SK-N-SH treated with all-trans-retinoic acid at 6 μM for 48 hours (cell line): ENCODE measurements around the gene FHOD3.

Experiments used
- ATAC-seq: fragments of 200-7000 bp; cut with Tn5 transposase; 3 replicates; pipeline ENCODE4 v1.9.1; 2020; ENCODE audit warnings: mild to moderate bottlenecking, moderate library complexity
- ARNTL ChIP-seq: fragments of 450-650 bp; formaldehyde crosslinking; IDR thresholded peaks from 2 replicates; pipeline ENCODE4 v1.5.0; 2020; ENCODE audit warnings: low read depth, mild to moderate bottlenecking, moderate library complexity, borderline replicate concordance
- BACH2 ChIP-seq: fragments of 250-450 bp; sonication (Bioruptor Pico); IDR thresholded peaks from 2 replicates; pipeline ENCODE4 v1.9.0; 2021; ENCODE audit warnings: mild to moderate bottlenecking, borderline replicate concordance
- CREB5 ChIP-seq: fragments of 250-450 bp; sonication (Bioruptor Pico); IDR thresholded peaks from 2 replicates; pipeline ENCODE4 v1.5.1; 2020; ENCODE audit warnings: low read depth, mild to moderate bottlenecking, moderate library complexity
- CSRNP3 ChIP-seq: fragments of 250-450 bp; sonication (Bioruptor Pico); IDR thresholded peaks from 2 replicates; pipeline ENCODE4 v1.5.1; 2021; ENCODE audit warnings: mild to moderate bottlenecking, moderate library complexity
- ESRRG ChIP-seq: fragments of 250-450 bp; sonication (Bioruptor Pico); IDR thresholded peaks from 2 replicates; pipeline ENCODE4 v1.6.1; 2021; ENCODE audit warnings: mild to moderate bottlenecking
- GLIS3 ChIP-seq: fragments of 250-450 bp; sonication (Bioruptor Pico); IDR thresholded peaks from 2 replicates; pipeline ENCODE4 v1.5.0; 2020; ENCODE audit warnings: mild to moderate bottlenecking, moderate library complexity
- OSR1 ChIP-seq: fragments of 250-450 bp; sonication (Bioruptor Pico); IDR thresholded peaks from 2 replicates; pipeline ENCODE4 v1.8.0; 2022; ENCODE audit warnings: moderate library complexity, mild to moderate bottlenecking, inconsistent platforms
- PPARA ChIP-seq: fragments of 250-450 bp; sonication (Bioruptor Pico); IDR thresholded peaks from 2 replicates; pipeline ENCODE4 v1.5.0; 2020; ENCODE audit warnings: mild to moderate bottlenecking, borderline replicate concordance
- RARB ChIP-seq: fragments of 250-450 bp; sonication (Bioruptor Pico); IDR thresholded peaks from 2 replicates; pipeline ENCODE4 v1.8.0; 2021; ENCODE audit warnings: mild to moderate bottlenecking, moderate library complexity
- SNAI2 ChIP-seq: fragments of 250-450 bp; sonication (Bioruptor Pico); IDR thresholded peaks from 2 replicates; pipeline ENCODE4 v1.5.0; 2020; ENCODE audit warnings: mild to moderate bottlenecking, moderate library complexity
- TCF4 ChIP-seq: fragments of 250-450 bp; sonication (Bioruptor Pico); IDR thresholded peaks from 2 replicates; pipeline ENCODE4 v1.8.0; 2021; ENCODE audit warnings: mild to moderate bottlenecking, moderate library complexity, borderline replicate concordance
- TOX ChIP-seq: fragments of 250-450 bp; sonication (Bioruptor Pico); IDR thresholded peaks from 2 replicates; pipeline ENCODE4 v1.8.0; 2021; ENCODE audit warnings: mild to moderate bottlenecking, moderate library complexity, borderline replicate concordance
- TSHZ2 ChIP-seq: fragments of 250-450 bp; sonication (Bioruptor Pico); IDR thresholded peaks from 2 replicates; pipeline ENCODE4 v1.5.0; 2020; ENCODE audit warnings: mild to moderate bottlenecking, moderate library complexity
- ZC3H10 ChIP-seq: fragments of 250-450 bp; sonication (Bioruptor Pico); IDR thresholded peaks from 2 replicates; pipeline ENCODE4 v1.5.1; 2021; ENCODE audit warnings: mild to moderate bottlenecking, moderate library complexity
- ZFP3 ChIP-seq: fragments of 250-450 bp; sonication (Bioruptor Pico); IDR thresholded peaks from 2 replicates; pipeline ENCODE4 v1.5.0; 2020; ENCODE audit warnings: mild to moderate bottlenecking, moderate library complexity
- ZFP30 ChIP-seq: fragments of 450-650 bp; formaldehyde crosslinking; IDR thresholded peaks from 2 replicates; pipeline ENCODE4 v1.5.0; 2022; ENCODE audit warnings: mild to moderate bottlenecking, moderate library complexity
- ZNF565 ChIP-seq: fragments of 450-650 bp; formaldehyde crosslinking; conservative IDR thresholded peaks from 2 replicates; pipeline ENCODE4 v1.5.0; 2020; ENCODE audit warnings: low read depth, mild to moderate bottlenecking, moderate library complexity
- ZNF70 ChIP-seq: fragments of 450-650 bp; formaldehyde crosslinking; IDR thresholded peaks from 2 replicates; pipeline ENCODE4 v1.5.0; 2020; ENCODE audit warnings: mild to moderate bottlenecking, moderate library complexity
- ZNF8 ChIP-seq: fragments of 450-650 bp; formaldehyde crosslinking; IDR thresholded peaks from 2 replicates; pipeline ENCODE4 v1.5.0; 2020; ENCODE audit warnings: mild to moderate bottlenecking, moderate library complexity
- TF ChIP-seq, protein P1 (sequence below): fragments of 250-450 bp; sonication (Bioruptor Pico); IDR thresholded peaks from 2 replicates; pipeline ENCODE4 v1.8.0; 2021; ENCODE audit warnings: low read depth, mild to moderate bottlenecking, moderate library complexity, borderline replicate concordance

Gene FHOD3

DNA sequence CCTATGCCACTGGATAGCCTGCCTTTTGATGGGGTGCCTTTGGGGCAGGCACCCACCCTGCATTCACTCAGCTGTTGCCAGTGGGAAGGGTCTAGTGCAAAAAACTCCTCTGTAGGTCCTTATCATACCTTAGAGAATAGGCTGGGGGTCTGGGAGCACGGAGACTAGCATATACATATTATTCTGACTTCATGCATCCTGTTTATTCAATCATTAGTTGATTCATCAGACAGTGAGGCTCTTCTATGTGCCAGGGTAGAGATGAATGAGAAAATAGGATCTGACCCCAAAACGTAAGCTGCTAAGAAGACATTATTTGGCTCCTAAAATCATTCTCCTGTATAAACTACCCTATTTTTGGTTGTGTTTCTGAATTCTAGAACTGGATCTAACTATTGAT, 378.0 kb downstream of the FHOD3 start (continued):
- TF ChIP-seq TSHZ2 (CRISPR knock-in tag): no peak

DNA sequence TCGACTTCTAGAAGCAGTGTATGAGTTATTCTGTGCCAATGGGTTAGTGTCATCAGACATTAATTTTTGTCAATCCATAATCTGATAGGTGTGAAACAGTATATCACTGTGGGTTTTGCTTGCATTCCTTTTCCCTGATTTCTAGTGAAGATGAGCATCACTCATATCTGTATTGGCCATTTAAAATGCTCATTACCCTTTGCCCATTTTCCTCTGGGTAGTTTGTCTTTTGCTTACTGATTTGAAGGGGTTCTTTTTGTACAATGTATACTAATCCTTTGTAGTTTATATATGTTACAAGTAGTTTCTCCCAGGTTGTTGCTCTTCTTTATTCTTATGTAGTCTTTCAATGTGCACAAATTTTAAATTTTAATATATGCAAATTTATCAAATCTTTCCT, 379.1 kb downstream of the FHOD3 start:
- TF ChIP-seq ZFP30 (no peak), TSHZ2 (CRISPR knock-in tag) (no peak), CSRNP3 (CRISPR knock-in tag) (no peak), GLIS3 (CRISPR knock-in tag) (no peak), ARNTL (no peak), BACH2 (CRISPR knock-in tag) (no peak), OSR1 (CRISPR knock-in tag) (no peak), SNAI2 (no peak), ZFP3 (CRISPR knock-in tag) (no peak), ZNF70 (no peak), CREB5 (CRISPR knock-in tag) (no peak), TOX (no peak), ZNF565 (CRISPR knock-in tag) (no peak), ZNF8 (CRISPR knock-in tag) (no peak), ESRRG (CRISPR knock-in tag) (no peak), TCF4 (CRISPR knock-in tag) (no peak), ZC3H10 (CRISPR knock-in tag) (no peak)
- TF ChIP-seq, protein P1, sequence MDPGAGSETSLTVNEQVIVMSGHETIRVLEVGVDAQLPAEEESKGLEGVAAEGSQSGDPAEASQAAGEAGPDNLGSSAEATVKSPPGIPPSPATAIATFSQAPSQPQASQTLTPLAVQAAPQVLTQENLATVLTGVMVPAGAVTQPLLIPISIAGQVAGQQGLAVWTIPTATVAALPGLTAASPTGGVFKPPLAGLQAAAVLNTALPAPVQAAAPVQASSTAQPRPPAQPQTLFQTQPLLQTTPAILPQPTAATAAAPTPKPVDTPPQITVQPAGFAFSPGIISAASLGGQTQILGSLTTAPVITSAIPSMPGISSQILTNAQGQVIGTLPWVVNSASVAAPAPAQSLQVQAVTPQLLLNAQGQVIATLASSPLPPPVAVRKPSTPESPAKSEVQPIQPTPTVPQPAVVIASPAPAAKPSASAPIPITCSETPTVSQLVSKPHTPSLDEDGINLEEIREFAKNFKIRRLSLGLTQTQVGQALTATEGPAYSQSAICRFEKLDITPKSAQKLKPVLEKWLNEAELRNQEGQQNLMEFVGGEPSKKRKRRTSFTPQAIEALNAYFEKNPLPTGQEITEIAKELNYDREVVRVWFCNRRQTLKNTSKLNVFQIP (CRISPR knock-in tag): no peak
- no peak for ATAC-seq

- no peak for ATAC-seq
- no peak for TF ChIP-seq ZNF70
- TF ChIP-seq RARB (CRISPR knock-in tag): no peak
- TF ChIP-seq TSHZ2 (CRISPR knock-in tag): no peak
- TF ChIP-seq GLIS3 (CRISPR knock-in tag): no peak
- no peak for TF ChIP-seq PPARA (CRISPR knock-in tag)
- no peak for TF ChIP-seq BACH2 (CRISPR knock-in tag)
- no peak for TF ChIP-seq ZNF8 (CRISPR knock-in tag)
- no peak for TF ChIP-seq ZC3H10 (CRISPR knock-in tag)
Measured at GRCh38 chr18:36680042-36680441, 382.5 kb downstream of the FHOD3 start.
